ENCODE results near the gene SYNPO. TPM values are rescaled to one million over a fixed set of nuclear protein-coding genes. Genes with fewer than 3 reads are reported as not detected.

The SYNPO gene
- total and polyA plus RNA-seq, 2 donors (not counting 1 experiment from before 2014, with no cell fraction given) = 6.6 to 9.8 TPM

DNA sequence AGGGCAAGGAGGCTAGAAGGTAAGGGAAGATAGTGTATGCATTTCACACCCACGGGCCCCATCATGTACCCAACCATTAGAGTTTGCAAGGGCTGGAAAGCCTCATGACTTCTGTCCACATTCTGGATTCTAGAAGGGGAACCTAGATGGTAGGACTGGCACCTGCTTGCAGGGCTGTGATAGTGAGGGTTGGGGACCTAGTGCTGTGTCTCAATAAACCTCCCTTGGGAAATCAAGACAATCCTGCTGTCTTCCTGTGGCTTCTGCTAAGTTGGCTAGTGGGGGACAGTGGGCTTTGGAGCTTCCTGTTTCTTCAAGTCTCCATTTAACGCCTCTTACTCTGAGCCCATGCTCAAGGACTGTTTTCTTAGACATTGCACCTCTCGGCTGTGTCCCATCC, 43.6 kb upstream of the SYNPO start:
- Histone ChIP-seq H4K20me1 (ENCODE audit: control insufficient read depth, extremely low read depth, insufficient read depth, low read length) (no peaks in the 10 kb centered on the region), H3K4me1 (ENCODE audit: control insufficient read depth, extremely low read depth, insufficient read depth, low read length) (peaks cover 5% of the 10 kb centered on the region), H3K4me2 (ENCODE audit: extremely low read depth, insufficient read depth, low read length) (no peak overlapping the region), H3K4me3 (replicated peaks in 1 of 4; ENCODE audit: control extremely low read depth in 1 of 4, insufficient read depth in 1 of 4, low read depth in 3 of 4, low read length in 4 of 4) (no peak overlapping the region), H3K36me3 (ENCODE audit: control insufficient read depth, insufficient read depth, low read length) (no peaks in the 10 kb centered on the region), H2AFZ (ENCODE audit: low read length) (no peak overlapping the region), H3K9me3 (ENCODE audit: control insufficient read depth, insufficient read depth, low read depth, low read length) (no peaks in the 10 kb centered on the region), H3K27ac (ENCODE audit: insufficient read depth, low read length) (no peak overlapping the region), H3K27me3 (ENCODE audit: control insufficient read depth, insufficient read depth, low read length) (peaks cover 2% of the 10 kb centered on the region), H3K79me2 (ENCODE audit: control insufficient read depth, insufficient read depth, low read length) (no peaks in the 10 kb centered on the region), H3K9ac (ENCODE audit: insufficient read depth, low read length) (no peak overlapping the region)
- TF ChIP-seq, protein P1, sequence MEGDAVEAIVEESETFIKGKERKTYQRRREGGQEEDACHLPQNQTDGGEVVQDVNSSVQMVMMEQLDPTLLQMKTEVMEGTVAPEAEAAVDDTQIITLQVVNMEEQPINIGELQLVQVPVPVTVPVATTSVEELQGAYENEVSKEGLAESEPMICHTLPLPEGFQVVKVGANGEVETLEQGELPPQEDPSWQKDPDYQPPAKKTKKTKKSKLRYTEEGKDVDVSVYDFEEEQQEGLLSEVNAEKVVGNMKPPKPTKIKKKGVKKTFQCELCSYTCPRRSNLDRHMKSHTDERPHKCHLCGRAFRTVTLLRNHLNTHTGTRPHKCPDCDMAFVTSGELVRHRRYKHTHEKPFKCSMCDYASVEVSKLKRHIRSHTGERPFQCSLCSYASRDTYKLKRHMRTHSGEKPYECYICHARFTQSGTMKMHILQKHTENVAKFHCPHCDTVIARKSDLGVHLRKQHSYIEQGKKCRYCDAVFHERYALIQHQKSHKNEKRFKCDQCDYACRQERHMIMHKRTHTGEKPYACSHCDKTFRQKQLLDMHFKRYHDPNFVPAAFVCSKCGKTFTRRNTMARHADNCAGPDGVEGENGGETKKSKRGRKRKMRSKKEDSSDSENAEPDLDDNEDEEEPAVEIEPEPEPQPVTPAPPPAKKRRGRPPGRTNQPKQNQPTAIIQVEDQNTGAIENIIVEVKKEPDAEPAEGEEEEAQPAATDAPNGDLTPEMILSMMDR (conservative IDR thresholded peaks at IDR 0.05 in 1 of 2, IDR thresholded peaks at IDR 0.05 in 1 of 2; ENCODE audit: low read depth in 1 of 2, low read length in 2 of 2) = no peak
- TF ChIP-seq EZH2 (IDR thresholded peaks at IDR 0.05; ENCODE audit: low read length, missing control alignments) = no peak
- DNase-seq (ENCODE audit: low read depth in 2 of 2) = no peak

DNA sequence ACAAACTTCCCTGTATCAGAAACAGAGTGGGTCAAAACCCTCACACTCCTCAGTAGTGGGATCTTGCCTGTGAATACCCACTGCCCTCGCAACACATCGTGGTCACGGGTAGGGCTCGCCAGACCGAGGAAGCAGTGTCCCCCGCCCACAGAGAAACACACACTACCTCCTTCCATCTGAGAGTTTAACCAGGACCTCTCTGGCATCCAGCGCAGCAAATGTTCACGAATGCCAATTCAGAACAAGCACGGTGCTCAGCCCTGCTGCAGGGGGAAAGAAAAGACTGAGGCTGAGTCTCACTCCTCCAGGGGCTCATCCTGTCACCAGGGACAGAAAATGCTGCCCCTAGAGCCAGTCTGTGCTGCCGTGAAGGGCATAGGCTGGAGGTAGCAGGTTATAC, 42.5 kb upstream of the SYNPO start:
- no peak for TF ChIP-seq EZH2 (IDR thresholded peaks at IDR 0.05; ENCODE audit: low read length, missing control alignments)
- TF ChIP-seq, protein P1 (conservative IDR thresholded peaks at IDR 0.05 in 1 of 2, IDR thresholded peaks at IDR 0.05 in 1 of 2; ENCODE audit: low read depth in 1 of 2, low read length in 2 of 2) = no peak
- no peak overlapping the region for H3K27ac ChIP-seq (ENCODE audit: insufficient read depth, low read length)
- H3K4me1 ChIP-seq (ENCODE audit: control insufficient read depth, extremely low read depth, insufficient read depth, low read length) = peaks cover 5% of the 10 kb centered on the region
- no peak overlapping the region for H2AFZ ChIP-seq (ENCODE audit: low read length)
- no peak for DNase-seq (ENCODE audit: low read depth in 2 of 2)
- H3K9ac ChIP-seq (ENCODE audit: insufficient read depth, low read length) = no peak overlapping the region
- no peaks in the 10 kb centered on the region for H4K20me1 ChIP-seq (ENCODE audit: control insufficient read depth, extremely low read depth, insufficient read depth, low read length)
- no peak overlapping the region for H3K4me2 ChIP-seq (ENCODE audit: extremely low read depth, insufficient read depth, low read length)
- no peaks in the 10 kb centered on the region for H3K9me3 ChIP-seq (ENCODE audit: control insufficient read depth, insufficient read depth, low read depth, low read length)
- H3K4me3 ChIP-seq (replicated peaks in 1 of 4; ENCODE audit: control extremely low read depth in 1 of 4, insufficient read depth in 1 of 4, low read depth in 3 of 4, low read length in 4 of 4) = no peak overlapping the region
- no peaks in the 10 kb centered on the region for H3K79me2 ChIP-seq (ENCODE audit: control insufficient read depth, insufficient read depth, low read length)
- H3K27me3 ChIP-seq (ENCODE audit: control insufficient read depth, insufficient read depth, low read length) = peaks cover 2% of the 10 kb centered on the region
- H3K36me3 ChIP-seq (ENCODE audit: control insufficient read depth, insufficient read depth, low read length) = no peaks in the 10 kb centered on the region

GRCh38 chr5:150598821-150599273, 41.6 kb upstream of the SYNPO start:
- no peak overlapping the region for H3K4me3 ChIP-seq (replicated peaks in 1 of 4; ENCODE audit: control extremely low read depth in 1 of 4, insufficient read depth in 1 of 4, low read depth in 3 of 4, low read length in 4 of 4)
- no peaks in the 10 kb centered on the region for H4K20me1 ChIP-seq (ENCODE audit: control insufficient read depth, extremely low read depth, insufficient read depth, low read length)
- H3K9me3 ChIP-seq (ENCODE audit: control insufficient read depth, insufficient read depth, low read depth, low read length) = no peaks in the 10 kb centered on the region
- H3K4me2 ChIP-seq (ENCODE audit: extremely low read depth, insufficient read depth, low read length) = no peak overlapping the region
- H3K4me1 ChIP-seq (ENCODE audit: control insufficient read depth, extremely low read depth, insufficient read depth, low read length) = peaks cover 5% of the 10 kb centered on the region
- H3K27ac ChIP-seq (ENCODE audit: insufficient read depth, low read length) = no peak overlapping the region
- H3K79me2 ChIP-seq (ENCODE audit: control insufficient read depth, insufficient read depth, low read length) = no peaks in the 10 kb centered on the region
- H3K9ac ChIP-seq (ENCODE audit: insufficient read depth, low read length) = no peak overlapping the region
- no peaks in the 10 kb centered on the region for H3K36me3 ChIP-seq (ENCODE audit: control insufficient read depth, insufficient read depth, low read length)
- no peak overlapping the region for H2AFZ ChIP-seq (ENCODE audit: low read length)
- TF ChIP-seq, protein P1 (conservative IDR thresholded peaks at IDR 0.05 in 1 of 2, IDR thresholded peaks at IDR 0.05 in 1 of 2; ENCODE audit: low read depth in 1 of 2, low read length in 2 of 2) = no peak
- no peak for TF ChIP-seq EZH2 (IDR thresholded peaks at IDR 0.05; ENCODE audit: low read length, missing control alignments)
- peaks cover 2% of the 10 kb centered on the region for H3K27me3 ChIP-seq (ENCODE audit: control insufficient read depth, insufficient read depth, low read length)
- no peak for DNase-seq (ENCODE audit: low read depth in 2 of 2)

All from fibroblast of lung (primary cell).